GM15510 (cell line): ENCODE data around the gene TRAPPC11.

Experiments
- POLR2A ChIP-seq: IDR thresholded peaks from 3 replicates; pipeline ENCODE4 v1.6.1; 2011; ENCODE audit warnings: borderline replicate concordance; ENCODE audit not compliant: insufficient read length; ENCODE audit errors: extremely low read depth

TRAPPC11 gene

GRCh38 chr4:183723561-183724228 lies 64.6 kb downstream of the TRAPPC11 start:
- TF ChIP-seq POLR2A = no peak

GRCh38 chr4:183727482-183727881 lies 68.4 kb downstream of the TRAPPC11 start:
- no peak for TF ChIP-seq POLR2A

- TF ChIP-seq POLR2A = no peak
These were observed 69.4 kb downstream of the TRAPPC11 start for GRCh38 chr4:183728223-183729068.

- TF ChIP-seq POLR2A = no peak
These were observed 69.9 kb downstream of the TRAPPC11 start for GRCh38 chr4:183729069-183729406.

- TF ChIP-seq POLR2A = no peak
These were observed 70.6 kb downstream of the TRAPPC11 start for GRCh38 chr4:183729430-183730328.

- TF ChIP-seq POLR2A = no peak
These were observed 73.2 kb downstream of the TRAPPC11 start for GRCh38 chr4:183732296-183732695.

- no peak for TF ChIP-seq POLR2A
These were observed 74.1 kb downstream of the TRAPPC11 start for GRCh38 chr4:183733181-183733580.

- no peak for TF ChIP-seq POLR2A
These were observed 79.1 kb downstream of the TRAPPC11 start for GRCh38 chr4:183738081-183738673.

GRCh38 chr4:183738961-183739360 lies 79.9 kb downstream of the TRAPPC11 start:
- TF ChIP-seq POLR2A = no peak

- TF ChIP-seq POLR2A = no peak
These were observed 87.5 kb downstream of the TRAPPC11 start for GRCh38 chr4:183746305-183747229.

GRCh38 chr4:183747380-183747779 lies 88.3 kb downstream of the TRAPPC11 start:
- no peak for TF ChIP-seq POLR2A

- no peak for TF ChIP-seq POLR2A
These were observed 89.0 kb downstream of the TRAPPC11 start for GRCh38 chr4:183747931-183748670.

GRCh38 chr4:183751106-183751505 lies 92.0 kb downstream of the TRAPPC11 start:
- TF ChIP-seq POLR2A = no peak
